HepG2 (cell line): ENCODE measurements around the gene STK32A. TPM values are rescaled to one million over a fixed set of nuclear protein-coding genes. Genes with fewer than 3 reads are reported as not detected.
"Not testable (repeated sequence)": the region's sequence is repeated elsewhere in the genome, so short reads cannot be mapped to it uniquely, and the experiment has no call there.

Source experiments
- ATAC-seq: fragments of 200-7000 bp; cut with Tn5 transposase; 3 replicates; pipeline ENCODE4 v1.9.1; 2020; ENCODE audit warnings: mild to moderate bottlenecking, moderate library complexity
- BruUV-seq: library from RNA; stranded (reverse); fragments of 400-500 nt; replicated peaks from 2 replicates; lab custom pipeline; 2021; lab: Mats Ljungman, UMichigan
- CTCF ChIA-PET: fragments of 300-600 bp; formaldehyde crosslinking; extraction: SDS; loops from one replicate; lab custom pipeline; 2021; ENCODE audit warnings: low total read pairs, inconsistent platforms, low intra/inter-chr PET ratio; lab: Yijun Ruan, JAX
- POLR2A ChIA-PET: fragments of 350-600 bp; sonication (Branson Sonifier 250); formaldehyde crosslinking; loops from one replicate; lab custom pipeline; 2020; ENCODE audit warnings: antibody characterized with exemption, inconsistent platforms; lab: Yijun Ruan, JAX
- DNase-seq: peaks from one replicate; pipeline ENCODE4 v3.0.0-alpha.2; 2015; ENCODE audit warnings: low spot score
- FAIRE-seq: peaks from 3 replicates; lab custom pipeline; 2011; peaks lifted over from hg19 to GRCh38; lab: Jason Lieb, UNC
- H2AFZ ChIP-seq: one replicate; pipeline ENCODE4 v1.6.1; 2011; ENCODE audit warnings: low read length, inconsistent platforms
- H3K27ac ChIP-seq: fragments of 300-600 bp; 3 replicates; pipeline ENCODE4 v1.8.0; 2011; ENCODE audit warnings: mixed run types, mild to moderate bottlenecking, mixed read lengths, low read length, inconsistent platforms; ENCODE audit not compliant: insufficient read depth; ENCODE audit errors: extremely low read length
- H3K27me3 ChIP-seq, 2 experiments: fragments of 200-600 bp in 1 of 2; 2 replicates in 1 of 2; 3 replicates in 1 of 2; pipeline versions ENCODE4 v1.6.0 to v1.8.0; 2011; ENCODE audit warnings: low read length in 2 of 2, mild to moderate bottlenecking in 2 of 2, moderate library complexity in 2 of 2, inconsistent platforms in 1 of 2; ENCODE audit not compliant: insufficient read depth in 2 of 2, control insufficient read depth in 1 of 2
- H3K36me3 ChIP-seq, 2 experiments: fragments of 200-600 bp in 1 of 2; replicated peaks in 1 of 2; 2 replicates in 1 of 2; 3 replicates in 1 of 2; pipeline versions ENCODE4 v1.5.1 to v1.8.0; 2011; ENCODE audit warnings: low read length in 2 of 2, inconsistent platforms in 1 of 2; ENCODE audit not compliant: insufficient read depth in 2 of 2, control insufficient read depth in 1 of 2
- H3K4me1 ChIP-seq: 2 replicates; pipeline ENCODE4 v1.5.1; 2012; ENCODE audit warnings: low read length, inconsistent platforms; ENCODE audit not compliant: insufficient read depth
- H3K4me2 ChIP-seq: 2 replicates; pipeline ENCODE4 v1.6.0; 2011; ENCODE audit warnings: low read depth, low read length, inconsistent platforms
- H3K4me3 ChIP-seq, 3 experiments: fragments of 200-600 bp in 1 of 3; sonication (generic), shearing (Covaris generic) in 1 of 3; replicated peaks in 1 of 3; 2 replicates each; pipeline ENCODE4 v1.5.1; 2011 to 2016; ENCODE audit warnings: low read length in 3 of 3, inconsistent platforms in 2 of 3, low read depth in 2 of 3, mild to moderate bottlenecking in 2 of 3, control low read depth in 1 of 3, mixed read lengths in 1 of 3; ENCODE audit not compliant: insufficient read depth in 1 of 3
- H3K79me2 ChIP-seq: one replicate; pipeline ENCODE4 v1.6.1; 2011; ENCODE audit warnings: low read length, inconsistent platforms; ENCODE audit not compliant: insufficient read depth
- H3K9ac ChIP-seq: 2 replicates; pipeline ENCODE4 v1.6.0; 2011; ENCODE audit warnings: mild to moderate bottlenecking, low read depth, low read length, inconsistent platforms; ENCODE audit not compliant: insufficient read depth
- H3K9me3 ChIP-seq: 2 replicates; pipeline ENCODE4 v1.5.1; 2012; ENCODE audit warnings: mild to moderate bottlenecking, low read length
- H4K20me1 ChIP-seq: 2 replicates; pipeline ENCODE4 v1.6.0; 2011; ENCODE audit warnings: inconsistent platforms, mild to moderate bottlenecking, low read length, moderate library complexity; ENCODE audit not compliant: insufficient read depth
- ATF2 ChIP-seq: sonication (generic); formaldehyde crosslinking; IDR thresholded peaks from 2 replicates; pipeline ENCODE4 v1.4.0; 2020; ENCODE audit warnings: missing genetic modification reagents
- KDM5B ChIP-seq: sonication (generic); formaldehyde crosslinking; IDR thresholded peaks from 2 replicates; pipeline ENCODE4 v1.4.0; 2020; ENCODE audit warnings: missing genetic modification reagents, mild to moderate bottlenecking, borderline replicate concordance
- MLLT10 ChIP-seq: sonication (generic); formaldehyde crosslinking; IDR thresholded peaks from 2 replicates; pipeline ENCODE4 v1.4.0; 2020; ENCODE audit warnings: missing genetic modification reagents
- PHF21A ChIP-seq: sonication (generic); formaldehyde crosslinking; IDR thresholded peaks from 2 replicates; pipeline ENCODE4 v1.5.0; 2020; ENCODE audit warnings: mild to moderate bottlenecking, missing genetic modification reagents
- PLSCR1 ChIP-seq: sonication (generic); formaldehyde crosslinking; IDR thresholded peaks from 2 replicates; pipeline ENCODE4 v1.5.0; 2020; ENCODE audit warnings: missing genetic modification reagents, mild to moderate bottlenecking, borderline replicate concordance
- TAF1 ChIP-seq: sonication (generic); formaldehyde crosslinking; IDR thresholded peaks from 2 replicates; pipeline ENCODE4 v1.4.0; 2020; ENCODE audit warnings: missing genetic modification reagents
- U2AF1 ChIP-seq: fragments of 200-400 bp; formaldehyde crosslinking; optimal IDR thresholded peaks from 2 replicates; pipeline ENCODE3; 2017; ENCODE audit warnings: mild to moderate bottlenecking, low read depth, low read length
- ZNF121 ChIP-seq: sonication (generic); formaldehyde crosslinking; IDR thresholded peaks from 2 replicates; pipeline ENCODE4 v1.5.0; 2020; ENCODE audit warnings: mild to moderate bottlenecking, missing genetic modification reagents
- WGBS: methylation state at CpG from one replicate; pipeline ENCODE4 v1.1.6; 2017; ENCODE audit warnings: low lambda C conversion rate; 5-methylcytosine and 5-hydroxymethylcytosine counted together
- in situ Hi-C: cut with HindIII; loops from 2 replicates; pipeline ENCODE4 v1.10.0; 2017; ENCODE audit warnings: low pct_unique_long_range_greater_than_20kb; ENCODE audit not compliant: extremely low pct_ligation_motif_present
- intact Hi-C: fragments of 100-400 bp; cut with micrococcal nuclease; formaldehyde crosslinking; loops from one replicate; pipeline ENCODE4 v1.10.0; 2022; ENCODE audit not compliant: unreplicated experiment
- polyA plus RNA-seq, 8 experiments: library from polyadenylated mRNA; depleted of rRNA in 3 of 8; stranded (reverse) in 7 of 8; unstranded in 1 of 8; fragments of >200 nt; fragmentation: Illumina TruSeq in 4 of 8; extraction: Trizol in 4 of 8; gene quantifications; 2 replicates each; pipeline versions ENCODE4 v1.2.1 to v1.2.3, GENCODE V29; 2011 to 2016; ENCODE audit warnings: low read depth in 4 of 8, missing spikeins in 1 of 8, mixed read lengths in 1 of 8; ENCODE audit not compliant: insufficient read depth in 1 of 8
- total RNA-seq, 5 experiments: library from RNA; depleted of rRNA; stranded (reverse); fragments of >200 nt; fragmentation: Illumina TruSeq; extraction: Trizol; gene quantifications; 2 replicates each; pipeline ENCODE4 v1.2.3, GENCODE V29; 2016; ENCODE audit warnings: low read depth in 1 of 5
- TF ChIP-seq, protein P1 (sequence below): sonication (generic); formaldehyde crosslinking; IDR thresholded peaks from 2 replicates; pipeline ENCODE4 v1.8.1; 2023; ENCODE audit warnings: mild to moderate bottlenecking, moderate library complexity, missing genetic modification reagents
- TF ChIP-seq, protein P2 (sequence below): sonication (generic); formaldehyde crosslinking; IDR thresholded peaks from 2 replicates; pipeline ENCODE4 v1.4.0; 2020; ENCODE audit warnings: mild to moderate bottlenecking, missing genetic modification reagents

Gene STK32A
- total and polyA plus RNA-seq, 2 of the 13 experiments (the other 11 are each of a cell fraction or from before 2014, with no cell fraction given): not detected

GRCh38 chr5:147243238-147243637, 8.4 kb downstream of the STK32A start:
- H2AFZ ChIP-seq, intact Hi-C loops, H3K36me3 ChIP-seq, ATAC-seq, POLR2A ChIA-PET, H3K9ac ChIP-seq, H3K9me3 ChIP-seq, DNase-seq, H4K20me1 ChIP-seq, H3K4me3 ChIP-seq, CTCF ChIA-PET, BruUV-seq, H3K79me2 ChIP-seq, H3K27me3 ChIP-seq, H3K27ac ChIP-seq, H3K4me2 ChIP-seq, in situ Hi-C loops, FAIRE-seq, H3K4me1 ChIP-seq: not testable (repeated sequence)
- WGBS: 14% methylated on average over 6 of the region's 6 CpGs

DNA sequence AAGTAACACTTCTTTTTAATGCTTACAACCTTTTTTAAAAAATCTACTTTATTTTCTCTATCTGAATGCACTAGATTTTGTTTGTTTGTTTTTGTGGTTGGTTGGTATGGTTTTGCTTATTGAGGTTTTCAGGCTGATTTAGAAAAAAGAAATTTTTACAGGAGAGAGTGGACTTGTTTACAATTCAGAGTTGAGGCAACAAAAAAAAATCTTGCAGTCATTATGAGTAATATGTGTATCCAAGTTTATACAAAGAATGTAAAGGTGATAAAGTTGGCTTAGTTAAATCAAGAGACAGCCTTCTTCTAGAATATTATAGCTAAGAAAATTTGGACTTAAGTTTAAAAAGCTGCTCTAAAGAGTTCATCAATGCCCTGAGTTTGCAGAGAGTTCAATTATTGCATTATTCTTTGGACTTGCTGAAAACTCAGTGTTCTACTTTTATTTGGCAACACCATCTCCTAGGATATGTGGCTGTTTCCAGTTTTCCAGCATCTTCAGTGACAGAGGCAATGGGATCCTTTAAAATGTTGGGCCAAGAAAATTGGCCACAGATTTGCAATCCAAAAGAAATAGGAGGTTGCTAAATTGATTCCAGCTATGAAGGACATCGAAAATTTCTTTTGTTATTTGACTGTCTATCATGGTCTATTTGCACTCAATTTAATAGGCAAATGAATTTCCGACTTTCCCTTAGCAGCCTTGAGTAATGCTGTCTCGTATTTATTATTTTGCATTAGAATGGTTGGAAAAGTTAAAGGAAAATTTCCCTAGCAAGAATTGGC, 10.7 kb downstream of the STK32A start:
- H3K4me1 ChIP-seq: no peaks in the 10 kb centered on the region
- ChIA-PET CTCF (no interaction called here), POLR2A (no interaction called here)
- 0% methylated on average over 3 of the region's 3 CpGs for WGBS
- no peak overlapping the region for H3K4me3 ChIP-seq
- no peak overlapping the region for H3K9ac ChIP-seq
- no peaks in the 10 kb centered on the region for H3K9me3 ChIP-seq
- in situ Hi-C loops: no loop called here
- no peak overlapping the region for H3K4me2 ChIP-seq
- ATAC-seq: no peak
- no peak for FAIRE-seq
- no peaks in the 10 kb centered on the region for H3K79me2 ChIP-seq
- intact Hi-C loops: no loop called here
- no peaks in the 10 kb centered on the region for H4K20me1 ChIP-seq
- no peak overlapping the region for H2AFZ ChIP-seq
- H3K27ac ChIP-seq: no peak overlapping the region
- no peaks in the 10 kb centered on the region for H3K27me3 ChIP-seq
- no TSS peak for BruUV-seq
- no peak for DNase-seq
- no peaks in the 10 kb centered on the region for H3K36me3 ChIP-seq
- TF ChIP-seq ATF2 (CRISPR knock-in tag): no peak
- no peak for TF ChIP-seq ZNF121 (CRISPR knock-in tag)
- TF ChIP-seq PLSCR1 (CRISPR knock-in tag): no peak
- TF ChIP-seq PHF21A (CRISPR knock-in tag): no peak
- TF ChIP-seq, protein P1, sequence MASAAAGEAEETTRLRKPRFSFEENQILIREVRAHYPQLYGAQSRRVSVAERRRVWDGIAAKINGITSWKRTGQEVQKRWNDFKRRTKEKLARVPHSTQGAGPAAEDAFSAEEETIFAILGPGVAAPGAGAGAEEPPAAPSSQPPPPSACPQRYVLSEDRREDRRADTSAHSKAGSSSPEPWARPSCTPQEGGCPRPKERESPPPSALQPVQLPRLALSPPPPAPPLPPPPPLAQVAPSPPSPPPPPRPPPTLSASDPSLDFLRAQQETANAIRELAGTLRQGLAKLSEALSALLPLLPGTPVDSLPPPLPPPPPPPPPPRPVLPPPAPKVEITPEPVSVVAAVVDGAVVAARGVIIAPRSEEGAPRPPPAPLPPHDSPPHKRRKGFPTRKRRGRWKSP (CRISPR knock-in tag): no peak
- TF ChIP-seq KDM5B: no peak
- TF ChIP-seq MLLT10: no peak
- TF ChIP-seq TAF1 (CRISPR knock-in tag): no peak
- no peak for TF ChIP-seq U2AF1
- TF ChIP-seq, protein P2, sequence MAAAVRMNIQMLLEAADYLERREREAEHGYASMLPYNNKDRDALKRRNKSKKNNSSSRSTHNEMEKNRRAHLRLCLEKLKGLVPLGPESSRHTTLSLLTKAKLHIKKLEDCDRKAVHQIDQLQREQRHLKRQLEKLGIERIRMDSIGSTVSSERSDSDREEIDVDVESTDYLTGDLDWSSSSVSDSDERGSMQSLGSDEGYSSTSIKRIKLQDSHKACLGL: no peak
